ENCODE results near the gene ANXA8. TPM values are rescaled to one million over a fixed set of nuclear protein-coding genes. Genes with fewer than 3 reads are reported as not detected.

The ANXA8 gene
- total and polyA plus RNA-seq, 10 of the 15 experiments (the other 5 are each of a cell fraction or from before 2014, with no cell fraction given): 0.10 to 0.53 (median 0.41) TPM; not detected in 3

- TF ChIP-seq GATAD2B (conservative IDR thresholded peaks at IDR 0.05; ENCODE audit: low read depth): no peak
- TF ChIP-seq BMI1 (IDR thresholded peaks at IDR 0.05; ENCODE audit: borderline replicate concordance): no peak
- TF ChIP-seq CBX5 (IDR thresholded peaks at IDR 0.05; ENCODE audit: low read depth): no peak
- no peak for TF ChIP-seq HCFC1 (IDR thresholded peaks at IDR 0.05; ENCODE audit: low read length)
- TF ChIP-seq SREBF2 (IDR thresholded peaks at IDR 0.05; ENCODE audit: low read length): no peak
- TF ChIP-seq TBL1XR1 (IDR thresholded peaks at IDR 0.05; ENCODE audit: low read depth, low read length): no peak
- no peak for TF ChIP-seq ETV6 (conservative IDR thresholded peaks at IDR 0.05 in 1 of 2, IDR thresholded peaks at IDR 0.05 in 1 of 2; ENCODE audit: borderline replicate concordance in 1 of 2, low read depth in 1 of 2)
- TF ChIP-seq POLR2AphosphoS5 (IDR thresholded peaks at IDR 0.05; ENCODE audit: low read length): no peak
Observed at GRCh38 chr10:47457528-47457820, 26.4 kb downstream of the ANXA8 start (continued).

GRCh38 chr10:47456794-47457527 lies 27.0 kb downstream of the ANXA8 start:
- Histone ChIP-seq H3K79me2 (ENCODE audit: control insufficient read depth, insufficient read depth, low read length) (no peaks in the 10 kb centered on the region), H4K20me1 (ENCODE audit: control insufficient read depth, insufficient read depth) (no peaks in the 10 kb centered on the region), H3K9ac (ENCODE audit: control insufficient read depth, insufficient read depth, low read length) (no peak overlapping the region), H3K27me3 (replicated peaks in 1 of 2; ENCODE audit: control insufficient read depth in 2 of 2, insufficient read depth in 2 of 2, low read length in 1 of 2) (peaks cover 0 to 6% of the 10 kb centered on the region in 2 experiments; a peak in 3 of 4 replicates), H3K27ac (ENCODE audit: control insufficient read depth, insufficient read depth) (no peak overlapping the region), H2AFZ (ENCODE audit: control insufficient read depth, low read depth, low read length) (no peak overlapping the region), H3K4me2 (ENCODE audit: control insufficient read depth, insufficient read depth) (no peak overlapping the region), H3K4me3 (no peak overlapping the region), H3K36me3 (ENCODE audit: control insufficient read depth in 2 of 2, insufficient read depth in 2 of 2, low read length in 1 of 2) (no peaks in the 10 kb centered on the region), H3K9me3 (replicated peaks; ENCODE audit: control insufficient read depth, insufficient read depth, low read length) (no peaks in the 10 kb centered on the region), H3K4me1 (ENCODE audit: control insufficient read depth, insufficient read depth, low read length) (no peaks in the 10 kb centered on the region)
- ChIA-PET SMC1A (ENCODE audit: uncharacterized antibody, unreplicated experiment) (no interaction called here), RAD21 (ENCODE audit: unreplicated experiment) (no interaction called here), POLR2A (no interaction called here), CTCF (no interaction called here)
- in situ Hi-C loops (cut with MboI) (no loop called here), intact Hi-C loops (cut with micrococcal nuclease; ENCODE audit: unreplicated experiment) (no loop called here)
- FAIRE-seq (no peak), ATAC-seq (no peak), DNase-seq (ENCODE audit: low read depth, low spot score) (no peak)
- 21% methylated on average over 6 of the region's 6 CpGs for WGBS (ENCODE audit: insufficient coverage, insufficient replicate concordance, low lambda C conversion rate, missing lambda C conversion rate)
- no TSS peak for BruUV-seq (replicated peaks)
- no peak for TF ChIP-seq SREBF1 (IDR thresholded peaks at IDR 0.05; ENCODE audit: low read length)
- no peak for TF ChIP-seq CREM (IDR thresholded peaks at IDR 0.05; ENCODE audit: low read depth)
- TF ChIP-seq FOXK2 (IDR thresholded peaks at IDR 0.05): no peak
- TF ChIP-seq RELA (IDR thresholded peaks at IDR 0.05; ENCODE audit: borderline replicate concordance, partially characterized antibody): no peak
- TF ChIP-seq RELB (IDR thresholded peaks at IDR 0.05; ENCODE audit: low read depth): no peak
- TF ChIP-seq MYC (IDR thresholded peaks at IDR 0.05; ENCODE audit: insufficient read depth, insufficient read length, insufficient replicate concordance, low read length, severe bottlenecking): no peak

All from GM12878 (cell line).